Epithelial cell of umbilical artery (primary cell): ENCODE measurements around the gene CTDSP2. TPM values are rescaled to one million over a fixed set of nuclear protein-coding genes. Genes with fewer than 3 reads are reported as not detected.

ENCODE experiments used
- total RNA-seq: library from RNA; depleted of rRNA; stranded (reverse); fragments of >200 nt; gene quantifications from 2 replicates; pipeline ENCODE4 v1.2.3, GENCODE V29; 2014

The CTDSP2 gene
- total RNA-seq, result 40.3 and 54.1 TPM in 2 replicates

GRCh38 chr12:57846577-57847319 lies at the start of gene CTDSP2:
Gene CTDSP2, minus strand, starts transcription at chr12:57846729. Its CDS starts 294 bp downstream, at chr12:57846435.

GRCh38 chr12:57782608-57783465 lies 63.7 kb downstream of the CTDSP2 start, which contains the start of gene TSFM:
Gene TSFM, plus strand, starts transcription at chr12:57782787. Its CDS starts 15 bp downstream, at chr12:57782802.

DNA sequence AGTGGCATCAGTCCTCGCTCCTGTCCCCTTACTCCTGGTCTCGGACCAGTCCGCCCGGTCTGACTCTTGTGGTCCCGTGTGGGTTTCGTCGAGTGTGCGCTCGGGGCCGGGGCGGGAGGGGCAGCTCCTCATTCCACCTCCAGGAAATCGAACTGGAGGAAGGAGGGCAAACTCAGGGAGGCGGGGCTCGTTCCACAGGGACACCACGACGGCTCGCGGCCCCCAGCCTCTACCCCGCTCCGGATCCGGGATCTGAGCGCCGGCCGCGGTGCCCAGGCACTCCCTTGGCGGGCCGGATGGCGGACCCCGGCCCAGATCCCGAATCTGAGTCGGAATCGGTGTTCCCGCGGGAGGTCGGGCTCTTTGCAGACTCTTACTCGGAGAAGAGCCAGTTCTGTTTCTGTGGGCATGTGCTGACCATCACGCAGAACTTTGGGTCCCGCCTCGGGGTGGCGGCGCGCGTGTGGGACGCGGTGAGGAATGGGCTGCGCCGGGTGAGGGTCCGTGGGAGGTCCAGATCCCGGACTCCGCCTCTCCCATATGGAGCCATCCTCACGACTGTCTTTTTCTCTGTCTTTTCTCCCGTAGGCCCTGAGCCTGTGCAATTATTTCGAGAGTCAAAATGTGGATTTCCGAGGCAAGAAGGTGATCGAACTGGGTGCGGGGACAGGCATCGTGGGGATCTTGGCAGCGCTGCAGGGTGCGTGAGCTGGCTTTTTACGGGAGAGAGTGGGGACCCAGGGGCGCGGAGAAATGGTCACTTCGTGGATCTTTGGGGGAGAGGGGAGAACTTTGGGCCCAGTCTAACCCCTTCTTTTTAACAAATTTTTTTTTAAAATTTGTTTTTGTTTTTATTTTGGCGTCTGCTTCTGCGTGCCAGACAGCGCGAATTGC lies 73.9 kb downstream of the CTDSP2 start, which contains the start of gene EEF1AKMT3:
TSS of gene EEF1AKMT3 (plus strand) at position 186 of the 894 bp plus-strand sequence. CDS start at position 297, 111 bp downstream.

GRCh38 chr12:57771873-57772428 lies 74.6 kb downstream of the CTDSP2 start, which contains the start of gene METTL1:
Gene METTL1, minus strand, starts transcription at chr12:57772105. Its CDS starts 22 bp downstream, at chr12:57772083.

Other genes starting within 250 kb of the CTDSP2 start
- gene DTX3, start 241.9 kb downstream of the CTDSP2 start, total RNA-seq, result 8.1 and 9.3 TPM in 2 replicates
- gene ARHGEF25, start 235.3 kb downstream of the CTDSP2 start, total RNA-seq, result 3.8 and 8.1 TPM in 2 replicates
- gene B4GALNT1, start 213.5 kb downstream of the CTDSP2 start, total RNA-seq, result 0.65 TPM in 1 of 2 replicates, not detected in the other
- gene OS9, start 152.6 kb downstream of the CTDSP2 start, total RNA-seq, result 222 and 327 TPM in 2 replicates
- under 0.01 and 0.15 TPM in 2 replicates for gene AGAP2, start 108.0 kb downstream of the CTDSP2 start, total RNA-seq
- gene TSPAN31, start 101.7 kb downstream of the CTDSP2 start, total RNA-seq, result 56.2 and 118 TPM in 2 replicates
- gene CDK4, start 94.4 kb downstream of the CTDSP2 start, total RNA-seq, result 166 and 201 TPM in 2 replicates
- gene MARCHF9, start 91.6 kb downstream of the CTDSP2 start, total RNA-seq, result 1.4 and 2.6 TPM in 2 replicates
- gene CYP27B1, start 79.7 kb downstream of the CTDSP2 start, total RNA-seq, result 0.15 and 0.65 TPM in 2 replicates
- 4.5 and 5.0 TPM in 2 replicates for gene METTL1, start 74.6 kb downstream of the CTDSP2 start, total RNA-seq
- 2.3 and 3.9 TPM in 2 replicates for gene EEF1AKMT3, start 74.1 kb downstream of the CTDSP2 start, total RNA-seq
- 20.8 and 30.7 TPM in 2 replicates for gene TSFM, start 63.9 kb downstream of the CTDSP2 start, total RNA-seq
- gene AVIL, start 28.0 kb downstream of the CTDSP2 start, total RNA-seq, result 0.65 and 2.3 TPM in 2 replicates
- 8.1 and 13.0 TPM in 2 replicates for gene ATP23, start 94.8 kb upstream of the CTDSP2 start, total RNA-seq